Cortex of kidney (tissue), 1 donor: ENCODE measurements around the gene AHDC1.

ENCODE experiments used
- DNase-seq: peaks from one replicate; lab custom pipeline; 2025; lab: John Stamatoyannopoulos, UW

AHDC1 gene

DNA sequence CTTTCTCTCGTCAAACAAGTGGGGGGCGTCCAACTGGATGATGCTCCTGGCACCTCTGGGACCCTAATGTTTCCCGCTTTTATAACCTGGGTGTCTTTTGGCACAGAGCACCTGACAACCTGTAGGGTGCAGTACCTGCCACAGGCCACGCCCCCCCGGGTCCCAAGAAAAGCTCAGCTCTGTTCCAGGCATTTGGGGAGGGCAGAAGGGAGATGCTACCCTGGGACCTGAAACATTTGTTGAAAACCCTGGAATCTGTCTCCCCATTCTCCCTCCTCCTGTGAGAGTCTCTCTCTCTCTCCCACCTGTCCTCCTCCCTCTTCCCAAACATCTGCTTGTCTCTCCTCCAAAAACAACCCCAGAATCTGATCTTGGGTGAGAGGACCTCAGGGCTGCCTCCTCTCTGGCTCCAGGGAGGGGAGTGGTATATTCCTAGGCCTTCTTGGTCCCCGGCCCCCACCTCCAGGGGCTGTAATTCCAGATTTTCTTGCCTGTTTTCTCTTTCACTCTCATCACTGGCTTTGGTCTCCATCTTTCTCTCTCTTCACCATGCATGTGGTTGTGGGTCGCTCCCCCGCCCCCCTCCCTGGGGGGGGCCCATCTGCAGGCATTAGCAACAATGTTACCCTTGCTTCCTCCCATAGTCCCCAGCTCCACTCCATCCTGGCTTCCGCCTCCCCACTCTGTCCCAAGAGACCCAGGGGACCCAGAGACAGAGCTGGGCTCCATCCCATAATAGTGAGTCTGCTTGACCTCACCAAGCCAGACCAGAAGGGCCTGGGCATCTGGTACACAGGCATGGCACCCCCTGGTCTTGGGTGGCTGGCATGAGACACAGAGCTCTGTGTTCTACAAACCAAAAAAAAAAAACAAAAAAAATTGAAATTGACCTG lies 4.1 kb downstream of the AHDC1 start:
- DNase-seq: no peak

GRCh38 chr1:27598902-27599528 lies 4.9 kb downstream of the AHDC1 start:
- no peak for DNase-seq

GRCh38 chr1:27598295-27598687 lies 5.7 kb downstream of the AHDC1 start:
- DNase-seq: no peak

DNA sequence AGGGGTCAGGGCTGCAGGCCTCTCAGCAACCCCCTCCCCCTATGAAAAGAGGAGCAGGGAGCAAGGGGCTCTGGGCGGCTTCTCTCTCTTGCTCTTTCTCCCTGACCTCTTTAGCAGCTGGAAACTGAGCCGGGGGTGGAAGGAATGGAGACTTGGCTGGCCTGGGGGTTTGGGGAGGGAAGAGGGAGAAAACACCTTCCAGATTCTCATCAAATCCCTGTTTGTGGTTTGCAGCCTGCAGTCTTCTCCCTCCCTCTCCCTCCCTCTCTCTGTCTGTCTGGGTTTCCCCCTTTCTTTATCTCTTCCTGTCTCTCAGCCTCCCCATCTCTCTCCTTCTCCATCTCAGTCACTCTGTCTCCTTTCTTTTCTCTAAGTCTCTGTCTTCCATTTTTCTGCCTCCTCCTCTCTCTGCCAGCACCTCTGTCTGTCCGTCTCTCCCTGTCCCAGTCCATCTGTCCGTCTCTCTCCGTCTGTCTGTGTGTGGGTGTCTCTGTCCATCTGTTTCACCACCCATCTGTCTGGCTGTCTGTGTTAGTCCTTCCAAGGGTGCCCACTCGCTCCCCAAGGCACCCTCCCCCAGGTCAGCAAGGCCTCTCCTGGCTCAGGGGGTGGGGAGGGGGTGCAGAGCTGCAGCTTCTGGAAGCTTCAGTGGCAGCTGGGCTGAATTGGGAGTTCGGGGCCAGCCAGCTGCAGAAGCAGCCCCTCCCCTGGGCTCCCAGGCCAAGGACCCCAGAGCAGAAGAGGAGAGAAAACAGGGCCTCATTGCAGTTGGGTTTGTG lies 6.2 kb downstream of the AHDC1 start:
- no peak for DNase-seq

GRCh38 chr1:27596986-27597385 lies 7.0 kb downstream of the AHDC1 start:
- no peak for DNase-seq

DNA sequence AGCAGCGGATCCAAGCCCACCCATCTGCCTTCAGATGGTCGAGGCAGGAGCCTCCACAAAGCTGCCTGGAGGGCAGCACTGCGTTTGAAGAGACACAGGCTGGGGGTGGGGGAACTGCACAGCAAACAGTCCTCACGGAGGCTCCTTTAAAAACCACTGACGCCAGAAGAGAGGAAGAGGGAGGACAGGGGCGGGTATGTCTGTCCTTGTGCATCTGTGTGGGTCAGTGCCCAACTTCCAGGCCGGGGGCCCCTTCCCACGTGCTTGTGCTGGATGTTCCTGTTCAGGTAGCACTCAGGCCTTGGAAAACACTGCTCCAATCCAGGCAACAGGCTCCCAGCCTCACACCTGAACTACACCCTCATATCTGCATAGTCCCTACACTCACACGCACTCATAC lies 7.7 kb downstream of the AHDC1 start:
- no peak for DNase-seq

DNA sequence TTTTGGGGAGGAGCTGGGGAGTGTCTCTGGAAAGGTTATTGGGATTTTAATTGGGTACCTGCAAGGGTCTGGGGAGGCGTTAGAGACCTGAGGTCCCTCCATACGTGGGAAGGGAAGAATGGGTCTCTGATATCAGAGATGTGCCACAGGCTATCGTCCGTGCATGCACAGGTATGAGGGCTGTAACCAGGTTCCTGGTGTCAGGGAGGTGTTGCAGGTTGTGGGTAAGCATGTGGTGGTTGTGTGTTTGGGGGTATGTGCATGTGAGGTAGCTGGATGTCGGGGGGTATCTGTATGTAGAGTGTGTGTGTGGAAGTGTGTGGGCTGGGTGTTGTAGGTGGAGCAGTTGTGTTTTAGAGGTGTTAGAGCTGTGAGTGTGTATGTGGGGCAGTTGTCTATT lies 8.3 kb downstream of the AHDC1 start:
- no peak for DNase-seq

DNA sequence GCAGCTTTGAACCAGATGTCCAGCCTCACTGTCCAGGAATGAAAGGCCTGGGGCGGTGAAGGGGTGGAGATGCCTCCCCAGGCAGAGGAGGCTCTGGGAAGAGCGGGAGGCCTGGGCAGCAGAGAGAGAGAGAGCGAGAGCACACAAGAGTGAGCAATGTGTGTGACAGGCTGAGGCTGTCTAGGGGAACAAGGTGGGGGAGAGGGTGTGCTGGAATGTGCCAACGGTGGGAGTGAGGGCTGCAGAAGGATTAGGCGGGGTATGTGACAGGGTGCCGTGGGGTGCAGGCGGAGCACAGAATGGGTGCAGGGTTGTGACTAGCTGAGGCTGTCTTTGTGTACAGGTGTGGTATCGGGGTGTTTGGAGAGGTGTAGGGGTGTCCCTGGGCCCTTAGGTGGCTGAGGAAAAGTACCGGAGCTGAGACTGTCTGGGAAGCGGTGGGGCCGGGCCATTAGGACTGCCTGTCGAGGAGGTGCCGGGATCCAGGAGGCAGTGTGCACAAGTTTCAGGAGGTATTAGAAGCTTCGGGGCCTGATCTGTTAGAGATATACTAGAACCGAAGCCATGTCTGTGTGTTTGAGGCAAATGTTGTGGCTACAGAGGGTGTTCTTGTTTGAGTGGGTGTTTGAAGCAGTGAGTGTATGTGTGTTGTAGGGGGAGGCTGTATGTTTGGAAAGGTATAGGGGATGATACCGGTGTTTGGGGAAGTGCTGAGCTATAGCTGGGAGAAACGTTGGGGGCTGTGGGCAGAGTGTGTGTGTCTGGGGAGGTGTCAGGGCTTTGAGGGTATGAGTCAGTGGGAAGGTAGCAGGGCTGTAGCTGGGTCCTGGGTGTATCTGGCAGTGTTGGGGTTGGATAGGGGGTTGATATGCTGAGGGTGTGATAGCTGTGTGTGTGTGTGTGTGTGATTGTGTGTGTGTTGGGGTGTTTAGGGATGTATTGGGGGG lies 9.1 kb downstream of the AHDC1 start:
- no peak for DNase-seq

- no peak for DNase-seq
These were observed 10.0 kb downstream of the AHDC1 start for GRCh38 chr1:27593678-27594563.

- DNase-seq: no peak
These were observed 10.8 kb downstream of the AHDC1 start for GRCh38 chr1:27592931-27593677.

DNA sequence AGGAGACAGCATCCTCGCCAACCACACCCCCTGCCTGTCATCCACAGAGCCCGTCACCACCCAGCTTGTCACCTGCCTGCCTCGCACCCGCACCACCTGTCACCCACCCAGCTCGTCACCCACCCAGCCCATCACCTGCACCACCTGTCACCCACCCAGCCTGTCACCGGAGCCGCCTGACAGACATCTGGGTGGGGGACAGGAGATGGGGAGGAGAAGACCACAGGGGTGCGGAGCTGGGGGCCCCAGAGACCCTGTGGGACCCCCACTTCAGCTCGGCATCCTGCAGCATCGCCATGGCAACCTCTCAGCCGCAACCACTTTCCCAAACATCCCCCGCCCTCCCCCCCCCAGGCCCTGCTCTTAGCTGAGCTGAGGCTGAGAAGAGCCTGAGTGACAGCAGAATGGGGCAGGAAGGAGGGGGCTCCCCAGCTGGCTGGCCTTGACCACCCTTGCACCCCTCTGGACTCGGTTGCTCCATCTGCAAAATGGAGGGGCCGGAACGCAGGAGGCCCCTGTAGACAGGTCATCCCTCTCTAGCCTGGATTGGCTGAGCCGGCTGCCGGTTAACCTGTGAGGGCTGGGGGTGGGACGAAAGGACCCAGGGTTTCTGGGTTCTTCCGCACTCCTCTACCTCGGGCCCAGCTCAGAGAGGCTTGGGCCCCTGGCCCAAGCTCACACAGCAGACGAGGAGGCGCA lies 11.6 kb downstream of the AHDC1 start:
- no peak for DNase-seq

DNA sequence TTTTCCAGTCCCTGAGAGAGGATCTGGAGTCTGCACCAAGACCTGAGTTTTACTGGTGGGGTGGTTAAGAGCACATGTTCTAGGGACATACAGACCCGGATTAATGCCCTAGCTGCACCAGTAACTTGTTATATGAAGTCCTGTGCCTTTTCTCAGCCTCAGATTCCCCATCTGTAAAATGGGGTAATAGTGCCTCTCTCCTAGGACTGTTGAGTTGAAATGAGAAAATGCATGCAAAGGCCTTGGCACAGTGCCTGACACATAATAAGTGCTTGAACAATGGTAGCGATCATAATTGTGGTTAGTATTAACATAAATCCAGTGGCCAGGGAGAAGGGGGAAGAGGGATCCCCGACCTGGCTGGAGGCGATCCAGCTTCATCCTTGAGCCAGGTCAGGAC lies 12.3 kb downstream of the AHDC1 start:
- DNase-seq: no peak

DNA sequence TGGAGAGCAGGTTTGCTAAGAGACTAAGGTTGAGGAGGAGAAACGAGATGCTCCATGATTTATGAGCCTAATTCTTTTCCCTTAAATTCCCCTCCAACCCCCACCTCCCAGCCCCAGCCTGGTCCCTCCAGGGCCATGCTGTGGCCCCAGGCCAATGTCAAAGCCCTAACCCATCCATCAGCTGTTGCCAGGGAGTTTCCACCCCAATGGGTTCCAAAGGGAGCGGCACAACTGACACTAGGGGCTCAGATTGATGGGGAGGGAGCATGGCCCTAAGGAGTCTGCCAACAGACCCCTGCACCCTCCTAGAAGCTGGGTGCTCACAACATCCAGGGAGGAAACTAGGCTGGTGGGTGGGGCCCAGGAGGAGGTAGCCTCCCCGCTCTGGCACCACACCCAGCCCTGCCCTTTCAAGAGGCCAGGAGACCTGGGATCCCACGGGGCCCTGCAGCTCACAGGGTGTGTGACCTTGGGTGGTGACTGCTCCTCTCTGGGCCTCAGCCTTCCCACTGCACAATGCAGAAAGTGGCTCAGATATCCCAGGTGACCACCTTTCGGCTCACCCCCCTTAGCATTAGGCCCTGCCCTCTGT lies 12.9 kb downstream of the AHDC1 start:
- no peak for DNase-seq

GRCh38 chr1:27589841-27590426 lies 14.0 kb downstream of the AHDC1 start:
- DNase-seq: no peak

DNA sequence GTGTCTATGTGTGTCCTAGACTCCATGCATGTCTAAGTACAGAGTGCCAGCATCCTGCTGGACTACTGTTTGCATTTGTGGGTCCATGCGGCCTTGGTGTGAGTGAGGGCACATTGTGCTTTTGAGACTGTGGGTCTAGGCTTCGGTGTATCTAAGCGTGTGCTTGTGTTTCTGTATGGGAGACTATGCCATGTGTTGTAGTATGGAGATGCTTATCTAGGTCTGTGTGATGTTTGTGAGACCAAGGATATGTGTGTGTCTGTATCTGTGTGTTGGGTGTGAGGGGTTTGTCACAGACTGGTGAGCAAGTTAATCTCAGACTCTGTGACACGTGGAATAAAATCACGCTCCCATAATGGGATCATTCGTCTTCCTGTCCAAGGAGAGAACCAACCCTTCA lies 14.5 kb downstream of the AHDC1 start:
- DNase-seq: no peak

GRCh38 chr1:27588256-27589232 lies 15.4 kb downstream of the AHDC1 start:
- no peak for DNase-seq

- DNase-seq: no peak
These were observed 18.3 kb downstream of the AHDC1 start for GRCh38 chr1:27585684-27586083.
